ENCODE data around the gene ATP2A2.

Gene ATP2A2

DNA sequence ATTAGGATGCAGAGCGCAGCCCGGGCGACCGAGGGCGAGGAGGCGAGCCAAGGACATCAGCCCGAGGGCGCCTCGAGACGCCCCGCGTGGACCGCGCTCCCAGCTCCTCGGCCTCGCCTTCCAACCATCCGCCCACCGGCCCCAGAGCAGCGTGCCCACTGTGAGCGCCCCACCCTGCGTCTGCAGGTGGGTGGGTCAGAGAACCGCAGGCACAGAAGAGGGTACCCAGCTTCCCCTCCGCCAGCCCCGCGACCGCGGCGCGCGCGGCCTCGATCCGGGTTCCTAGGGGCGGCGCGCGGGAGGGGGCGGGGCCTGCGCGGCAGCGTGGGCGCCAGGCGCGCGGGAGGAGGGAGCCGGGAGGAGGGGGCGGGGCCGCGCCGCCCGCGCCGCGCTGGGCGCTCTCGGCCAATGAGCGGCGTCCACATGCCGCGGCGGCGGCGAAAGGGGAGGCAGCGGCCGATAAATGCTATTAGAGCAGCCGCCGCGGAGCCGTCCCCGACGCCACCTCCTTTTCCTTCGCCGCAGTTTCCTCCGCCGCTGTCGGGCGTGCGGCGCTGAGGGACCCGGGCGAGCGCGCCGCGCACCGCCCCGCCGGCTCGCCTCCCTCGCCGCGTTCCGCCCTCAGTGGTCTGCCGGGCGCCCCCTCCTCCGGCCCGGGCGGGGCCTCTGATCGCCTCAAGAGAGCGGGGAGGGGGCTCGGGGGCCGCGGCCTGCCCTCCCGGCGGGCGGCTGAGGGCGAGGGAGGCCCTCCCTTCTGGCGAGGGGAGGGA lies at the start of gene ATP2A2:
ATP2A2 (plus strand) TSS at position 469 of the 770 bp plus-strand sequence. CDS start 543 bp downstream, outside the sequence.
- no peak for TF ChIP-seq CTCF (conservative IDR thresholded peaks at IDR 0.05; ENCODE audit: control insufficient read depth, insufficient read depth, low read depth, low read length)

GRCh38 chr12:110233212-110233903 lies 47.7 kb upstream of the ATP2A2 start:
- H3K4me3 ChIP-seq (ENCODE audit: control insufficient read depth, low read depth, low read length): no peak overlapping the region
- no peak for TF ChIP-seq CTCF (conservative IDR thresholded peaks at IDR 0.05; ENCODE audit: control insufficient read depth, insufficient read depth, low read depth, low read length)
- DNase-seq (ENCODE audit: low read depth): no peak

More for the DNA sequence above, at the start of gene ATP2A2:
- H3K4me3 ChIP-seq (ENCODE audit: control insufficient read depth, low read depth, low read length): peak within 1 kb of the TSS; percentile 76
- DNase-seq (ENCODE audit: low read depth): peak; percentile 80

GRCh38 chr12:110234331-110234751 lies 46.7 kb upstream of the ATP2A2 start:
- TF ChIP-seq CTCF (conservative IDR thresholded peaks at IDR 0.05; ENCODE audit: control insufficient read depth, insufficient read depth, low read depth, low read length): no peak
- no peak overlapping the region for H3K4me3 ChIP-seq (ENCODE audit: control insufficient read depth, low read depth, low read length)
- no peak for DNase-seq (ENCODE audit: low read depth)

DNA sequence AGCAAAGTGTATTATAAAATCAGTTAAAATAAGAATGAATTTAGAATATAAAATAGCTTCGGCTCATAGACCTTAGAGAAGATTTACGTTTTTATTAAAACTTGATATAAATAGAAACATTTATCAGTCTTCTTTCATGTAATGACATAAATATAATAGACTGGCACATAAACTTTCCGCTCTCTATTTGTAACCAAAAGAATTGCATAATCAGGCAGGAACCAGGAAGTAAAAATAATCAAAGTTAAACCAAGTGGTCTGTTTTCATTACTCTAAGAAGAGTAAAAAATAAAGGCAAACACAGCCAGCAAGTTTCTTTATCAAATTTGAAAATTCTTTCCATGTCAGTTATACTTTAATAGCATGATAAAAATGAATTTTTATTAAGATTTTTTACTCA lies 46.3 kb upstream of the ATP2A2 start:
- H3K4me3 ChIP-seq (ENCODE audit: control insufficient read depth, low read depth, low read length): no peak overlapping the region
- TF ChIP-seq CTCF (conservative IDR thresholded peaks at IDR 0.05; ENCODE audit: control insufficient read depth, insufficient read depth, low read depth, low read length): no peak
- DNase-seq (ENCODE audit: low read depth): no peak

DNA sequence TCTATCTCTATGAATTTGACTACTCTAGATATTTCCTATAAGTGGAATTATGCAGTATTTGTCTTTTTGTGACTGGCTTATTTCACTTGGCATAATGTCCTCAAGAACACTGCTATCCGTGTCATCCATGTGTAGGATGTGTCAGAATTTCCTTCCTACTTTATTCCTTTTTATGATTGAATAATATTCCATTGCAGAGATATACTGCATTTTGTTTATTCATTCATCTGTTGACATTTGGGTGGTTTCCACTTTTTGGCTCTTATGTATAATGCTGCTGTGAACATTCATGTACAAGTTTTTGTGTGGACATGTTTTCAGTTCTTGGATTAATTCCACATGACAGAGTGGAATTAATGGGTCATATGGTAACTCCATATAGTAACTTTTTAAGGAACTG lies 45.7 kb upstream of the ATP2A2 start:
- H3K4me3 ChIP-seq (ENCODE audit: control insufficient read depth, low read depth, low read length): no peak overlapping the region
- TF ChIP-seq CTCF (conservative IDR thresholded peaks at IDR 0.05; ENCODE audit: control insufficient read depth, insufficient read depth, low read depth, low read length): no peak
- no peak for DNase-seq (ENCODE audit: low read depth)

GRCh38 chr12:110243227-110243626 lies 37.8 kb upstream of the ATP2A2 start:
- TF ChIP-seq CTCF (conservative IDR thresholded peaks at IDR 0.05; ENCODE audit: control insufficient read depth, insufficient read depth, low read depth, low read length): no peak
- no peak overlapping the region for H3K4me3 ChIP-seq (ENCODE audit: control insufficient read depth, low read depth, low read length)
- DNase-seq (ENCODE audit: low read depth): no peak

Data from fibroblast of mammary gland (primary cell).